CD4-positive, alpha-beta T cell treated with Interferon alpha-2 for 1 hour (primary cell): ENCODE results near the gene FNDC11.
"Not testable (repeated sequence)": the region's sequence is repeated elsewhere in the genome, so short reads cannot be mapped to it uniquely, and the experiment has no call there.

ENCODE experiments used
- DNase-seq, 2 donors: peaks; one replicate each; pipeline ENCODE4 v3.0.0-alpha.2; 2020 to 2022

The FNDC11 gene

GRCh38 chr20:63567386-63568169, 13.6 kb downstream of the FNDC11 start:
- peak; percentile 70 to 78 for DNase-seq

- peak in 1 of 2 donors; percentile 47 for DNase-seq
Measured at GRCh38 chr20:63568170-63568981, 14.4 kb downstream of the FNDC11 start.

- peak; percentile 34 to 41 for DNase-seq
Measured at GRCh38 chr20:63568986-63569949, 15.3 kb downstream of the FNDC11 start.

- peak in 1 of 2 donors; percentile 41 for DNase-seq
Measured at GRCh38 chr20:63570281-63571086, 16.5 kb downstream of the FNDC11 start.

- not testable (repeated sequence) for DNase-seq
Measured at GRCh38 chr20:63571087-63571478, 17.1 kb downstream of the FNDC11 start.

GRCh38 chr20:63572071-63572787, 18.3 kb downstream of the FNDC11 start:
- DNase-seq, result no peak

GRCh38 chr20:63572788-63573646, 19.1 kb downstream of the FNDC11 start:
- DNase-seq, result peak; percentile 24

- DNase-seq, result peak in 1 of 2 donors; percentile 54
Measured at GRCh38 chr20:63573647-63574131, 19.7 kb downstream of the FNDC11 start.

GRCh38 chr20:63574156-63574828, 20.3 kb downstream of the FNDC11 start, which contains the start of gene HELZ2:
HELZ2 (minus strand) TSS chr20:63574239; CDS start chr20:63572385, 1,854 bp downstream.
- DNase-seq, result peak; percentile 91 to 93

- no peak for DNase-seq
Measured at GRCh38 chr20:63574829-63575743, 21.1 kb downstream of the FNDC11 start.

- no peak for DNase-seq
Measured at GRCh38 chr20:63576311-63576710, 22.4 kb downstream of the FNDC11 start.

GRCh38 chr20:63577317-63577894, 23.4 kb downstream of the FNDC11 start:
- DNase-seq, result no peak

GRCh38 chr20:63578224-63579016, 24.5 kb downstream of the FNDC11 start:
- no peak for DNase-seq

- no peak for DNase-seq
Measured at GRCh38 chr20:63579017-63579694, 25.2 kb downstream of the FNDC11 start.

- peak; percentile 80 to 86 for DNase-seq
Measured at GRCh38 chr20:63580796-63581461, 27.0 kb downstream of the FNDC11 start.
